CD14-positive monocyte (primary cell): ENCODE measurements around the gene MTMR1. TPM values are rescaled to one million over a fixed set of nuclear protein-coding genes. Genes with fewer than 3 reads are reported as not detected.

Experiments used
- DNase-seq, 3 donors: peaks; one replicate each; pipeline ENCODE4 v3.0.0-alpha.2; 2011 to 2022
- H2AFZ ChIP-seq: 2 replicates; pipeline ENCODE4 v1.6.0; 2012; ENCODE audit warnings: mild to moderate bottlenecking, low read depth, low read length, inconsistent platforms; ENCODE audit not compliant: insufficient read depth, poor library complexity, severe bottlenecking
- H3K27ac ChIP-seq, 2 donors: 1 replicate in 1 of 2; 2 replicates in 1 of 2; pipeline ENCODE4 v1.5.1; 2012 to 2013; ENCODE audit warnings: low read length in 2 of 2, control low read depth in 1 of 2, inconsistent platforms in 1 of 2, low read depth in 1 of 2, mild to moderate bottlenecking in 1 of 2
- H3K27me3 ChIP-seq, 2 donors: one replicate each; pipeline versions ENCODE4 v1.6.0 to v1.6.1; 2011 to 2013; ENCODE audit warnings: low read length in 2 of 2; ENCODE audit not compliant: control insufficient read depth in 2 of 2, insufficient read depth in 2 of 2
- H3K36me3 ChIP-seq, 2 donors: replicated peaks in 1 of 2; 1 replicate in 1 of 2; 2 replicates in 1 of 2; pipeline versions ENCODE4 v1.5.1 to v1.6.1; 2012 to 2013; ENCODE audit warnings: low read length in 2 of 2, control low read depth in 1 of 2, inconsistent platforms in 1 of 2, mild to moderate bottlenecking in 1 of 2; ENCODE audit not compliant: insufficient read depth in 2 of 2, control insufficient read depth in 1 of 2
- H3K4me1 ChIP-seq, 2 donors: 1 replicate in 1 of 2; 2 replicates in 1 of 2; pipeline versions ENCODE4 v1.5.1 to v1.6.1; 2012 to 2013; ENCODE audit warnings: low read length in 2 of 2, control low read depth in 1 of 2, inconsistent platforms in 1 of 2, mild to moderate bottlenecking in 1 of 2, moderate library complexity in 1 of 2; ENCODE audit not compliant: insufficient read depth in 2 of 2, control insufficient read depth in 1 of 2
- H3K4me2 ChIP-seq: replicated peaks from 2 replicates; pipeline ENCODE3; 2012; ENCODE audit warnings: low read length, moderate library complexity, mild to moderate bottlenecking; ENCODE audit not compliant: poor library complexity, severe bottlenecking; ENCODE audit errors: extremely low read depth
- H3K4me3 ChIP-seq, 3 experiments: fragments of 200-600 bp in 1 of 3; sonication (generic) in 1 of 3; replicated peaks in 1 of 3; 1 replicate in 2 of 3; 2 replicates in 1 of 3; pipeline ENCODE4 v1.5.1; 2011 to 2013; ENCODE audit warnings: low read length in 3 of 3, mild to moderate bottlenecking in 3 of 3, control low read depth in 2 of 3, low read depth in 2 of 3, inconsistent platforms in 1 of 3, moderate library complexity in 1 of 3
- H3K79me2 ChIP-seq: 2 replicates; pipeline ENCODE4 v1.6.0; 2012; ENCODE audit warnings: mild to moderate bottlenecking, control low read depth, inconsistent platforms, low read length, moderate library complexity; ENCODE audit not compliant: insufficient read depth
- H3K9ac ChIP-seq: 2 replicates; pipeline ENCODE4 v1.6.0; 2017; ENCODE audit warnings: low read length, mild to moderate bottlenecking; ENCODE audit not compliant: insufficient read depth, poor library complexity, severe bottlenecking
- H3K9me3 ChIP-seq, 2 donors: replicated peaks in 1 of 2; 1 replicate in 1 of 2; 2 replicates in 1 of 2; pipeline versions ENCODE4 v1.5.1 to v1.6.1; 2012 to 2013; ENCODE audit warnings: low read length in 2 of 2, control low read depth in 1 of 2; ENCODE audit not compliant: control insufficient read depth in 1 of 2, insufficient read depth in 1 of 2
- H4K20me1 ChIP-seq: 2 replicates; pipeline ENCODE4 v1.6.0; 2012; ENCODE audit warnings: mild to moderate bottlenecking, low read length, control low read depth, moderate library complexity; ENCODE audit not compliant: insufficient read depth
- H3K27ac Mint-ChIP-seq, 7 donors: one replicate each; pipeline ENCODE4 v1.8.0; 2020; ENCODE audit warnings: mild to moderate bottlenecking in 7 of 7, mixed read lengths in 7 of 7, moderate library complexity in 6 of 7, inconsistent platforms in 2 of 7
- H3K27me3 Mint-ChIP-seq, 3 donors: one replicate each; pipeline ENCODE4 v1.8.0; 2021 to 2022; ENCODE audit warnings: low read depth in 3 of 3, mild to moderate bottlenecking in 3 of 3, mixed read lengths in 3 of 3, moderate library complexity in 3 of 3, inconsistent platforms in 1 of 3
- H3K36me3 Mint-ChIP-seq, 2 donors: one replicate each; pipeline ENCODE4 v1.8.0; 2020; ENCODE audit warnings: mixed read lengths in 2 of 2, inconsistent platforms in 1 of 2, mild to moderate bottlenecking in 1 of 2
- H3K4me1 Mint-ChIP-seq: one replicate; pipeline ENCODE4 v1.8.0; 2020; ENCODE audit warnings: mild to moderate bottlenecking, mixed read lengths
- H3K4me3 Mint-ChIP-seq, 2 donors: one replicate each; pipeline ENCODE4 v1.8.0; 2020; ENCODE audit warnings: mild to moderate bottlenecking in 2 of 2, mixed read lengths in 2 of 2, moderate library complexity in 1 of 2
- H3K9me3 Mint-ChIP-seq, 7 donors: one replicate each; pipeline ENCODE4 v1.8.0; 2020 to 2022; ENCODE audit warnings: mixed read lengths in 7 of 7, mild to moderate bottlenecking in 6 of 7, moderate library complexity in 6 of 7, inconsistent platforms in 2 of 7
- WGBS: methylation state at CpG from one replicate; pipeline ENCODE4 v1.1.5; 2013; ENCODE audit warnings: missing lambda C conversion rate; ENCODE audit not compliant: insufficient coverage; 5-methylcytosine and 5-hydroxymethylcytosine counted together
- intact Hi-C, 2 donors: fragments of 100-400 bp; cut with micrococcal nuclease; formaldehyde crosslinking; loops; one replicate each; pipeline versions ENCODE4 v1.15.0 to v1.15.1; 2023
- polyA plus RNA-seq, 3 donors: library from polyadenylated mRNA; depleted of rRNA in 1 of 3; unstranded in 2 of 3; stranded (reverse) in 1 of 3; fragments of 300-500 nt in 2 of 3; fragments of >200 nt in 1 of 3; fragmentation: Illumina TruSeq in 2 of 3; gene quantifications; 1 replicate in 2 of 3; 2 replicates in 1 of 3; pipeline ENCODE4 v1.2.3, GENCODE V29; 2012 to 2021
- TF ChIP-seq, protein P1 (sequence below): fragments of 200-600 bp; IDR thresholded peaks from one replicate; pipeline ENCODE4 v1.8.0; 2022; ENCODE audit warnings: antibody characterized with exemption, mild to moderate bottlenecking

The MTMR1 gene
- polyA plus RNA-seq, 3 donors: 5.8 to 16.6 (median 6.1) TPM

DNA sequence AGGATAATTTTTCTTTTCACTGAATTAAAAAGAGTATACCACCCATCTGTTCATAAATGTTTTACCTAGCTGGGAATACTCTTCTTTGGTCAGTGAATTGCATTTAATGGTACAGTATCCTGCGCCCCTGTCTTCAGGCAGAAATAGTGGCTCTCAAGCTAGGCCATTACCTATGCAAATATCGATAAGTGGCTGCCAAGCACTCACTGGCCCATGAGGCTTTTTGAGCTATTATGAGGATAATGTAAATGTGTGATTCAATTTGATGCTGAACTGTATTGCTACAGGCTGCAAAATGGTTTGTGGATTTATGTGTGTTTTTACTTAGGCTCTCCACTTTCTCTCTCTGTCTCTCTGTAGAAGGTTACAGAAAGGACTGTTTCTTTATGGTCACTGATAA is 30.1 kb upstream of the MTMR1 start:
- H3K4me2 ChIP-seq: no peak overlapping the region
- H3K79me2 ChIP-seq: no peaks in the 10 kb centered on the region
- Mint-ChIP-seq H3K36me3 (peaks cover 56 to 67% of the 10 kb centered on the region in 2 donors), H3K27me3 (peaks cover 0 to 5% (median 0%) of the 10 kb centered on the region in 3 donors), H3K9me3 (peaks cover 0 to 2% (median 0%) of the 10 kb centered on the region in 7 donors), H3K4me1 (no peaks in the 10 kb centered on the region), H3K27ac (no peak overlapping the region), H3K4me3 (no peak overlapping the region)
- H3K4me3 ChIP-seq: no peak overlapping the region
- WGBS: 100% methylated on average over 1 of the region's 2 CpGs
- no peaks in the 10 kb centered on the region for H3K9me3 ChIP-seq
- TF ChIP-seq, protein P1, sequence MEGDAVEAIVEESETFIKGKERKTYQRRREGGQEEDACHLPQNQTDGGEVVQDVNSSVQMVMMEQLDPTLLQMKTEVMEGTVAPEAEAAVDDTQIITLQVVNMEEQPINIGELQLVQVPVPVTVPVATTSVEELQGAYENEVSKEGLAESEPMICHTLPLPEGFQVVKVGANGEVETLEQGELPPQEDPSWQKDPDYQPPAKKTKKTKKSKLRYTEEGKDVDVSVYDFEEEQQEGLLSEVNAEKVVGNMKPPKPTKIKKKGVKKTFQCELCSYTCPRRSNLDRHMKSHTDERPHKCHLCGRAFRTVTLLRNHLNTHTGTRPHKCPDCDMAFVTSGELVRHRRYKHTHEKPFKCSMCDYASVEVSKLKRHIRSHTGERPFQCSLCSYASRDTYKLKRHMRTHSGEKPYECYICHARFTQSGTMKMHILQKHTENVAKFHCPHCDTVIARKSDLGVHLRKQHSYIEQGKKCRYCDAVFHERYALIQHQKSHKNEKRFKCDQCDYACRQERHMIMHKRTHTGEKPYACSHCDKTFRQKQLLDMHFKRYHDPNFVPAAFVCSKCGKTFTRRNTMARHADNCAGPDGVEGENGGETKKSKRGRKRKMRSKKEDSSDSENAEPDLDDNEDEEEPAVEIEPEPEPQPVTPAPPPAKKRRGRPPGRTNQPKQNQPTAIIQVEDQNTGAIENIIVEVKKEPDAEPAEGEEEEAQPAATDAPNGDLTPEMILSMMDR: no peak
- intact Hi-C loops: no loop called here
- H4K20me1 ChIP-seq: no peaks in the 10 kb centered on the region
- no peak overlapping the region for H3K9ac ChIP-seq
- peaks cover 39 to 95% of the 10 kb centered on the region in 2 donors for H3K36me3 ChIP-seq
- no peaks in the 10 kb centered on the region for H3K27me3 ChIP-seq
- H3K27ac ChIP-seq: no peak overlapping the region
- H3K4me1 ChIP-seq: no peaks in the 10 kb centered on the region
- no peak overlapping the region for H2AFZ ChIP-seq
- no peak for DNase-seq

DNA sequence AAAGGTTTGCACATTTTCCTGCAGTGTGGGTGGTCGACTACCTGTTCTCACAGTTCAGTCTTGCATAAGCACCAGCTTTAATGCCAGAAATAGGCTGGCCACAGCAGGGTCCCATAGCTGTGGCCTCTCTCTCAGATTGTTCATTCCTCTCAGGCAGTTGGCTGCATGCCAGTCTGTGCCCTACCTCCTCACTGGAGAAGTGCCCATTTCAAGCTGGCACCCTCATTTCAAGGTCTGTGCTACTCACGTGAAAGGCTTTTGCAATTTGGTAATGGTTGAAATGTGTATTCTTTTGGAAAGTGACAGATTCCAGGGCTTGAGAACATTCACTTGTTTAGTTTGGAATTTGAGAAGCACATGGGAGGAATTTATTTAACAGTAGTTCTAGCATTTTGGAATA is 28.9 kb upstream of the MTMR1 start:
- no CpG with 5 or more reads among the region's 2 CpGs for WGBS

More for the DNA sequence above, 28.9 kb upstream of the MTMR1 start:
- H3K27me3 Mint-ChIP-seq: peaks cover 0 to 5% (median 0%) of the 10 kb centered on the region in 3 donors
- H3K27me3 ChIP-seq: no peaks in the 10 kb centered on the region
- no peak overlapping the region for H3K4me2 ChIP-seq
- peaks cover 53 to 73% of the 10 kb centered on the region in 2 donors for H3K36me3 Mint-ChIP-seq
- H3K79me2 ChIP-seq: no peaks in the 10 kb centered on the region
- no peaks in the 10 kb centered on the region for H3K4me1 Mint-ChIP-seq
- H2AFZ ChIP-seq: no peak overlapping the region
- peaks cover 0 to 2% (median 0%) of the 10 kb centered on the region in 7 donors for H3K9me3 Mint-ChIP-seq
- no peak overlapping the region for H3K4me3 Mint-ChIP-seq
- H4K20me1 ChIP-seq: no peaks in the 10 kb centered on the region
- no peak overlapping the region for H3K4me3 ChIP-seq
- TF ChIP-seq, protein P1: no peak
- no peak for DNase-seq
- H3K9ac ChIP-seq: no peak overlapping the region
- peaks cover 38 to 92% of the 10 kb centered on the region in 2 donors for H3K36me3 ChIP-seq
- no peak overlapping the region for H3K27ac ChIP-seq
- intact Hi-C loops: no loop called here
- no peak overlapping the region for H3K27ac Mint-ChIP-seq
- no peaks in the 10 kb centered on the region for H3K9me3 ChIP-seq
- H3K4me1 ChIP-seq: no peaks in the 10 kb centered on the region
